K562 (cell line): Measurements from ENCODE around the gene TGFBR3L. TPM values are rescaled to one million over a fixed set of nuclear protein-coding genes. Genes with fewer than 3 reads are reported as not detected.
A peak's percentile ranks its signal among the peaks of the same experiment; 100 is the strongest.

Experiments used
- ATF6 ChIP-seq: sonication (generic); formaldehyde crosslinking; IDR thresholded peaks from 2 replicates; pipeline ENCODE4 v1.4.0; 2020; ENCODE audit warnings: mild to moderate bottlenecking, missing genetic modification reagents
- FOXP4 ChIP-seq: sonication (generic); formaldehyde crosslinking; IDR thresholded peaks from 2 replicates; pipeline ENCODE4 v1.8.0; 2022; ENCODE audit warnings: mild to moderate bottlenecking, missing genetic modification reagents, borderline replicate concordance
- HMGXB4 ChIP-seq: sonication (generic); formaldehyde crosslinking; IDR thresholded peaks from 2 replicates; pipeline ENCODE4 v1.8.1; 2023; ENCODE audit warnings: mild to moderate bottlenecking, missing genetic modification reagents
- RFX7 ChIP-seq: fragments of 250-450 bp; sonication (Bioruptor Pico); IDR thresholded peaks from 2 replicates; pipeline ENCODE4 v1.5.1; 2021; ENCODE audit warnings: mild to moderate bottlenecking
- THRAP3 ChIP-seq: fragments of 450-650 bp; IDR thresholded peaks from 2 replicates; pipeline ENCODE4 v1.6.1; 2016; ENCODE audit warnings: mild to moderate bottlenecking, inconsistent platforms, borderline replicate concordance
- ZBTB34 ChIP-seq: fragments of 250-450 bp; sonication (Bioruptor Pico); IDR thresholded peaks from 2 replicates; pipeline ENCODE4 v1.8.0; 2021; ENCODE audit warnings: mild to moderate bottlenecking, moderate library complexity
- ZBTB40 ChIP-seq, 2 experiments: fragments of 450-650 bp in 1 of 2; sonication (generic) in 1 of 2; formaldehyde crosslinking in 1 of 2; IDR thresholded peaks; 2 replicates each; pipeline versions ENCODE4 v1.7.1 to v1.9.0; 2016 to 2022; ENCODE audit warnings: inconsistent platforms in 1 of 2, mild to moderate bottlenecking in 1 of 2, missing genetic modification reagents in 1 of 2
- polyA plus RNA-seq, 8 experiments: library from polyadenylated mRNA; depleted of rRNA in 4 of 8; stranded (reverse) in 5 of 8; unstranded in 3 of 8; fragments of >200 nt; fragmentation: Nextera tagmentation in 2 of 8; fragmentation: Illumina TruSeq in 1 of 8; extraction: Ambion mirVana in 2 of 8; extraction: Trizol in 1 of 8; gene quantifications; 2 replicates each; pipeline versions ENCODE4 v1.2.1 to v1.2.3, GENCODE V29; 2011 to 2014; ENCODE audit warnings: inconsistent platforms in 1 of 8, missing spikeins in 1 of 8
- total RNA-seq, 7 experiments: library from RNA; depleted of rRNA in 6 of 7; stranded (reverse); fragments of >200 nt in 6 of 7; fragmentation: Illumina TruSeq in 2 of 7; extraction: Trizol in 2 of 7; gene quantifications; 2 replicates each; pipeline versions ENCODE4 v1.2.1 to v1.2.3, GENCODE V29; 2011 to 2021; ENCODE audit warnings: low replicate concordance in 1 of 7

Gene TGFBR3L
- total and polyA plus RNA-seq, 9 of the 15 experiments (the other 6 are each of a cell fraction or from before 2014, with no cell fraction given): not detected

- TF ChIP-seq FOXP4 (CRISPR knock-in tag) (0 out of 2 replicates have a peak, but pooled peaks have one; percentile 12), THRAP3 (no peak), ZBTB40 (IDR thresholded peaks at IDR 0.05) (0 out of 2 replicates have a peak, but pooled peaks have one; percentile 35), ZBTB40 (CRISPR knock-in tag; IDR thresholded peaks at IDR 0.05) (no peak), ATF6 (CRISPR knock-in tag) (peak; percentile 75; the same call in 1 of the 2 replicates), HMGXB4 (CRISPR knock-in tag) (0 out of 2 replicates have a peak, but pooled peaks have one; percentile 48), ZBTB34 (CRISPR knock-in tag) (no peak), RFX7 (CRISPR knock-in tag) (no peak)
Measured at GRCh38 chr19:7942981-7943443, 28.4 kb downstream of the TGFBR3L start (continued).
